Lower leg skin (tissue), 4 donors: ENCODE results near the gene PPARA. TPM values are rescaled to one million over a fixed set of nuclear protein-coding genes. Genes with fewer than 3 reads are reported as not detected.

ENCODE experiments used
- DNase-seq, 2 donors: peaks; one replicate each; pipeline ENCODE4 v3.0.0-alpha.2; 2019; ENCODE audit warnings: low spot score in 2 of 2
- H3K4me3 ChIP-seq: fragments of 200-600 bp; sonication (generic); 2 replicates; pipeline ENCODE4 v1.5.1; 2017; ENCODE audit warnings: mild to moderate bottlenecking, low read depth; ENCODE audit not compliant: poor library complexity, severe bottlenecking
- CTCF ChIP-seq, 3 donors: fragments of 450-650 bp; IDR thresholded peaks; one replicate each; pipeline ENCODE4 v1.5.1; 2016; ENCODE audit warnings: antibody characterized with exemption in 3 of 3, mild to moderate bottlenecking in 3 of 3, moderate library complexity in 2 of 3
- POLR2A ChIP-seq, 2 donors: fragments of 450-650 bp; IDR thresholded peaks; one replicate each; pipeline ENCODE4 v1.6.1; 2016 to 2017; ENCODE audit warnings: antibody characterized with exemption in 2 of 2, mild to moderate bottlenecking in 1 of 2, moderate library complexity in 1 of 2
- WGBS, 2 donors: methylation state at CpG; one replicate each; pipeline ENCODE4 v1.1.5; 2018; 5-methylcytosine and 5-hydroxymethylcytosine counted together
- intact Hi-C: fragments of 100-400 bp; cut with DNase I; formaldehyde crosslinking; loops from one replicate; pipeline ENCODE4 v1.15.0; 2023; ENCODE audit warnings: low total_unique reads
- total RNA-seq, 4 donors: library from RNA; depleted of rRNA; stranded (reverse); fragments of >200 nt; gene quantifications; one replicate each; pipeline ENCODE4 v1.1.0, GENCODE V29; 2016

PPARA gene
- total RNA-seq, 4 donors from 2014 or later: 27.8 to 58.1 (median 37.8) TPM

- intact Hi-C loops: no loop called here
- no peak for DNase-seq
- no peak overlapping the region for H3K4me3 ChIP-seq
- TF ChIP-seq POLR2A (IDR thresholded peaks at IDR 0.05): no peak
- no peak for TF ChIP-seq CTCF (IDR thresholded peaks at IDR 0.05)
- 92 to 96% methylated on average over 10 of the region's 10 CpGs for WGBS, 2 donors
Measured at GRCh38 chr22:46246178-46246577, 95.9 kb downstream of the PPARA start.

- TF ChIP-seq CTCF (IDR thresholded peaks at IDR 0.05) (no peak), POLR2A (IDR thresholded peaks at IDR 0.05) (no peak)
- no peak overlapping the region for H3K4me3 ChIP-seq
- 96 to 100% methylated on average over 2 of the region's 2 CpGs for WGBS, 2 donors
- intact Hi-C loops: no loop called here
- no peak for DNase-seq
Measured at GRCh38 chr22:46247443-46247975, 97.2 kb downstream of the PPARA start.

- TF ChIP-seq POLR2A (IDR thresholded peaks at IDR 0.05) (peak in 1 of 2 donors; percentile 58), CTCF (IDR thresholded peaks at IDR 0.05) (no peak)
- intact Hi-C loops: no loop called here
- H3K4me3 ChIP-seq: peak within 1 kb of the TSS; percentile 82
- WGBS, 2 donors: 0 to 1% methylated on average over 14 to 72 of the region's 89 CpGs
- DNase-seq: peak; percentile 86 to 98
Measured at GRCh38 chr22:46250035-46250782, 99.9 kb downstream of the PPARA start, which contains the start of gene CDPF1. TSS of gene CDPF1 (minus strand) at chr22:46250293. CDS start at chr22:46248284, 2,009 bp downstream.

GRCh38 chr22:46250783-46251125 lies 100.4 kb downstream of the PPARA start:
- H3K4me3 ChIP-seq: peak overlapping the region; percentile 82
- intact Hi-C loops: no loop called here
- DNase-seq: no peak
- WGBS, 2 donors: 9 to 13% methylated on average over 10 to 25 of the region's 25 CpGs
- TF ChIP-seq POLR2A (IDR thresholded peaks at IDR 0.05): no peak
- TF ChIP-seq CTCF (IDR thresholded peaks at IDR 0.05): no peak

GRCh38 chr22:46251266-46251665 lies 100.9 kb downstream of the PPARA start:
- DNase-seq: no peak
- 60 to 63% methylated on average over 7 of the region's 7 CpGs for WGBS, 2 donors
- no peak for TF ChIP-seq CTCF (IDR thresholded peaks at IDR 0.05)
- TF ChIP-seq POLR2A (IDR thresholded peaks at IDR 0.05): no peak
- intact Hi-C loops: no loop called here
- no peak overlapping the region for H3K4me3 ChIP-seq
